Gastrocnemius medialis (tissue), 4 donors: ENCODE measurements around the gene TINAG. TPM values are rescaled to one million over a fixed set of nuclear protein-coding genes. Genes with fewer than 3 reads are reported as not detected.

Source experiments
- ATAC-seq, 2 donors: fragments of 150-250 bp; one replicate each; pipeline ENCODE4 v1.9.1; 2016
- DNase-seq, 2 donors: peaks; one replicate each; pipeline ENCODE4 v3.0.0-alpha.2; 2019
- H3K27ac ChIP-seq, 4 donors: fragments of 200-600 bp; sonication (generic); 1 replicate in 1 of 4; 2 replicates in 3 of 4; pipeline ENCODE4 v1.5.1; 2016 to 2018; ENCODE audit warnings: mild to moderate bottlenecking in 2 of 4, moderate library complexity in 1 of 4
- H3K27me3 ChIP-seq, 3 donors: fragments of 200-600 bp; sonication (generic) in 2 of 3; 1 replicate in 1 of 3; 2 replicates in 2 of 3; pipeline versions ENCODE4 v1.5.1 to v1.6.0; 2016 to 2019; ENCODE audit warnings: mild to moderate bottlenecking in 1 of 3, moderate library complexity in 1 of 3
- H3K36me3 ChIP-seq, 2 donors: fragments of 200-600 bp; sonication (generic) in 1 of 2; one replicate each; pipeline ENCODE4 v1.5.1; 2017 to 2018
- H3K4me1 ChIP-seq, 2 donors: fragments of 200-600 bp; sonication (generic) in 1 of 2; one replicate each; pipeline ENCODE4 v1.5.1; 2016 to 2017; ENCODE audit warnings: mild to moderate bottlenecking in 2 of 2
- H3K4me3 ChIP-seq, 4 donors: fragments of 200-600 bp; sonication (generic) in 3 of 4; 1 replicate in 1 of 4; 2 replicates in 3 of 4; pipeline ENCODE4 v1.5.1; 2016 to 2019; ENCODE audit warnings: mild to moderate bottlenecking in 2 of 4
- H3K9me3 ChIP-seq, 3 donors: fragments of 200-600 bp; sonication (generic) in 2 of 3; 1 replicate in 1 of 3; 2 replicates in 2 of 3; pipeline ENCODE4 v1.5.1; 2016 to 2019
- POLR2A ChIP-seq, 2 donors: fragments of 450-650 bp; IDR thresholded peaks; one replicate each; pipeline ENCODE4 v1.6.1; 2017; ENCODE audit warnings: antibody characterized with exemption in 2 of 2, mild to moderate bottlenecking in 2 of 2, moderate library complexity in 2 of 2
- in situ Hi-C, 4 donors: fragments of 200-750 bp; cut with MboI; loops; one replicate each; pipeline versions ENCODE4 v1.15.0 to v1.8.0; 2017; ENCODE audit warnings: low sequenced_read_pairs in 4 of 4
- intact Hi-C: fragments of 100-400 bp; cut with DNase I; formaldehyde crosslinking; loops from one replicate; pipeline ENCODE4 v1.15.1; 2023; ENCODE audit warnings: low total_unique reads
- total RNA-seq, 4 donors: library from RNA; depleted of rRNA; stranded (reverse); fragments of >200 nt; gene quantifications; one replicate each; pipeline versions ENCODE4 v1.1.0 to v1.2.3, GENCODE V29; 2016
- TF ChIP-seq, protein P1 (sequence below), 5 experiments: fragments of 450-650 bp in 3 of 5; fragments of 200-600 bp in 2 of 5; sonication (generic) in 2 of 5; IDR thresholded peaks in 4 of 5; conservative IDR thresholded peaks in 1 of 5; 1 replicate in 4 of 5; 2 replicates in 1 of 5; pipeline ENCODE4 v1.5.1; 2016 to 2019; ENCODE audit warnings: antibody characterized with exemption in 5 of 5, mild to moderate bottlenecking in 3 of 5, moderate library complexity in 3 of 5

Gene TINAG
- total RNA-seq, 4 donors from 2014 or later, result 0.36 to 0.78 (median 0.41) TPM; not detected in 1

- DNase-seq, result no peak
- peak; percentile 53 to 71 for ATAC-seq
- Histone ChIP-seq H3K27me3 (no peaks in the 10 kb centered on the region), H3K4me3 (no peak overlapping the region), H3K4me1 (peaks cover 27 to 32% of the 10 kb centered on the region in 2 donors), H3K27ac (peak overlapping the region in 3 of 4 donors; percentile 32 to 67 (median 40)), H3K36me3 (peaks cover 0 to 6% of the 10 kb centered on the region in 2 donors), H3K9me3 (no peaks in the 10 kb centered on the region)
- intact Hi-C loops, result no loop called here
- TF ChIP-seq, protein P1, sequence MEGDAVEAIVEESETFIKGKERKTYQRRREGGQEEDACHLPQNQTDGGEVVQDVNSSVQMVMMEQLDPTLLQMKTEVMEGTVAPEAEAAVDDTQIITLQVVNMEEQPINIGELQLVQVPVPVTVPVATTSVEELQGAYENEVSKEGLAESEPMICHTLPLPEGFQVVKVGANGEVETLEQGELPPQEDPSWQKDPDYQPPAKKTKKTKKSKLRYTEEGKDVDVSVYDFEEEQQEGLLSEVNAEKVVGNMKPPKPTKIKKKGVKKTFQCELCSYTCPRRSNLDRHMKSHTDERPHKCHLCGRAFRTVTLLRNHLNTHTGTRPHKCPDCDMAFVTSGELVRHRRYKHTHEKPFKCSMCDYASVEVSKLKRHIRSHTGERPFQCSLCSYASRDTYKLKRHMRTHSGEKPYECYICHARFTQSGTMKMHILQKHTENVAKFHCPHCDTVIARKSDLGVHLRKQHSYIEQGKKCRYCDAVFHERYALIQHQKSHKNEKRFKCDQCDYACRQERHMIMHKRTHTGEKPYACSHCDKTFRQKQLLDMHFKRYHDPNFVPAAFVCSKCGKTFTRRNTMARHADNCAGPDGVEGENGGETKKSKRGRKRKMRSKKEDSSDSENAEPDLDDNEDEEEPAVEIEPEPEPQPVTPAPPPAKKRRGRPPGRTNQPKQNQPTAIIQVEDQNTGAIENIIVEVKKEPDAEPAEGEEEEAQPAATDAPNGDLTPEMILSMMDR (IDR thresholded peaks at IDR 0.05 in 4 of 5, conservative IDR thresholded peaks at IDR 0.05 in 1 of 5), result no peak
- TF ChIP-seq POLR2A (IDR thresholded peaks at IDR 0.05), result no peak
- in situ Hi-C loops, result loop anchor here (5.0 to 25.0 kb wide), 3 partner anchors 277 to 280 kb away; no protein-coding TSS in a partner anchor
These were observed 43.5 kb upstream of the TINAG start for GRCh38 chr6:54264581-54265272.

DNA sequence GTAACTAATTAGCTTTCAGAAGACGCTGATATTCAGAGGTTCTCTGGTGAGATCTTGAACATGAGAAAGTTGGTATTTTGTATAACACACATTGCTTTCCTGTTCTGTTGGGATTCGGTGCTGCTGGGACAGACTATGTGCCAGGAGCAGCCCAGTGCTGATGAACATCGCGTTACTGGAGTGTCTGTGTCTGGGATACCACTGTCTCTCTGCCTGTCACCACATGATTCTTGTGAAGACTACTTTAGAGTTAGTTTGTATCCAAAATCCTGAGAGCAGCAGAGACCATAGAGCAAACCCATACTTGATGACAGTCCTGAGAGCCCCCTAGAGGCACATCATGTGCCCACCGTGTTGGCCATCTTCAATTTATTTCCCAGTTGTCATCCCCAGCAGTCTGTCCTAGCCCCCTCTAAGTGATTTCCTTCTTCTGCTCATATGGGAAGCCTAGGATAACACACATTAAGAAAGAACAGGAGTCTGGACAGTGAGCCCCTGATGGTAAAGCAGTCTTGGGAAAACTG is 41.8 kb upstream of the TINAG start:
- DNase-seq (no peak), ATAC-seq (peak in 1 of 2 donors; percentile 11)
- TF ChIP-seq, protein P1 (IDR thresholded peaks at IDR 0.05 in 4 of 5, conservative IDR thresholded peaks at IDR 0.05 in 1 of 5), result no peak
- no peak for TF ChIP-seq POLR2A (IDR thresholded peaks at IDR 0.05)
- H3K27ac ChIP-seq, result no peak overlapping the region
- in situ Hi-C loops (loop anchor here (5.0 to 25.0 kb wide), 3 partner anchors 279 to 282 kb away; no protein-coding TSS in a partner anchor), intact Hi-C loops (no loop called here)
- no peaks in the 10 kb centered on the region for H3K9me3 ChIP-seq
- peaks cover 16 to 32% of the 10 kb centered on the region in 2 donors for H3K4me1 ChIP-seq
- peaks cover 0 to 6% of the 10 kb centered on the region in 2 donors for H3K36me3 ChIP-seq
- H3K27me3 ChIP-seq, result no peaks in the 10 kb centered on the region
- no peak overlapping the region for H3K4me3 ChIP-seq

DNA sequence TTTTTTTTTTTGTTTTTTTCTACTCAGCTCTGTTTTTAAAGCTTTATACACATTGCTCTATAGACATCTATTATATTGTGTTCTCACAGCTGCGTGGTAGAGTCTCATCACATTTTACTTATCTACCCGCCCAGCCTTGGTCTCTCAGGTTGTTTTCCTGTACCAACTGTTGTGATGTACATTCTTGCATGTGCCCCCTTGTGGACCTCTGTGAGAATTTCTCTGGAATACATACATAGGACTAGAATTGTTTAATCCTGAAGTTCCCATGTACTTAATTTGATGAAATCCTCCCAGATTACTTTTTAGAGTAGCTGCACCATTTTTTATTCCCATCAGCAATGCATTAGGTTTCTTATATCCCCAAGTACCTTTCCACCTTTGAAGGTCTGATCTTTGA is 40.4 kb upstream of the TINAG start:
- Histone ChIP-seq H3K27ac (no peak overlapping the region), H3K4me3 (no peak overlapping the region), H3K4me1 (peaks cover 11 to 32% of the 10 kb centered on the region in 2 donors), H3K36me3 (no peaks in the 10 kb centered on the region), H3K27me3 (no peaks in the 10 kb centered on the region), H3K9me3 (no peaks in the 10 kb centered on the region)
- no peak for ATAC-seq
- DNase-seq, result no peak
- in situ Hi-C loops, result loop anchor here (5.0 to 25.0 kb wide), 3 partner anchors 280 to 283 kb away; no protein-coding TSS in a partner anchor
- TF ChIP-seq, protein P1 (IDR thresholded peaks at IDR 0.05 in 4 of 5, conservative IDR thresholded peaks at IDR 0.05 in 1 of 5), result peak in 3 of 5 experiments; percentile 12 to 29 (median 29)
- no peak for TF ChIP-seq POLR2A (IDR thresholded peaks at IDR 0.05)
- intact Hi-C loops, result no loop called here

GRCh38 chr6:54273214-54273820 is 34.9 kb upstream of the TINAG start:
- in situ Hi-C loops, result loop anchor here in 2 of 4 donors (25.0 kb wide), 1 partner anchor 286 kb away; no protein-coding TSS in a partner anchor

More at GRCh38 chr6:54273214-54273820, 34.9 kb upstream of the TINAG start:
- intact Hi-C loops, result no loop called here
- Histone ChIP-seq H3K4me1 (no peaks in the 10 kb centered on the region), H3K36me3 (no peaks in the 10 kb centered on the region), H3K4me3 (no peak overlapping the region), H3K9me3 (no peaks in the 10 kb centered on the region), H3K27ac (no peak overlapping the region), H3K27me3 (no peaks in the 10 kb centered on the region)
- DNase-seq (no peak), ATAC-seq (peak; percentile 6 to 8)
- TF ChIP-seq, protein P1 (IDR thresholded peaks at IDR 0.05 in 4 of 5, conservative IDR thresholded peaks at IDR 0.05 in 1 of 5), result no peak
- TF ChIP-seq POLR2A (IDR thresholded peaks at IDR 0.05), result no peak
